Breast epithelium (tissue), 3 donors: Measurements from ENCODE around the gene SSTR5.

Experiments
- POLR2A ChIP-seq: fragments of 450-650 bp; IDR thresholded peaks from one replicate; pipeline ENCODE4 v1.6.1; 2016; ENCODE audit warnings: antibody characterized with exemption, mild to moderate bottlenecking, moderate library complexity
- TF ChIP-seq, protein P1 (sequence below), 3 donors: fragments of 450-650 bp; IDR thresholded peaks; one replicate each; pipeline ENCODE4 v1.5.1; 2016 to 2017; ENCODE audit warnings: antibody characterized with exemption in 3 of 3, mild to moderate bottlenecking in 3 of 3, moderate library complexity in 3 of 3

DNA sequence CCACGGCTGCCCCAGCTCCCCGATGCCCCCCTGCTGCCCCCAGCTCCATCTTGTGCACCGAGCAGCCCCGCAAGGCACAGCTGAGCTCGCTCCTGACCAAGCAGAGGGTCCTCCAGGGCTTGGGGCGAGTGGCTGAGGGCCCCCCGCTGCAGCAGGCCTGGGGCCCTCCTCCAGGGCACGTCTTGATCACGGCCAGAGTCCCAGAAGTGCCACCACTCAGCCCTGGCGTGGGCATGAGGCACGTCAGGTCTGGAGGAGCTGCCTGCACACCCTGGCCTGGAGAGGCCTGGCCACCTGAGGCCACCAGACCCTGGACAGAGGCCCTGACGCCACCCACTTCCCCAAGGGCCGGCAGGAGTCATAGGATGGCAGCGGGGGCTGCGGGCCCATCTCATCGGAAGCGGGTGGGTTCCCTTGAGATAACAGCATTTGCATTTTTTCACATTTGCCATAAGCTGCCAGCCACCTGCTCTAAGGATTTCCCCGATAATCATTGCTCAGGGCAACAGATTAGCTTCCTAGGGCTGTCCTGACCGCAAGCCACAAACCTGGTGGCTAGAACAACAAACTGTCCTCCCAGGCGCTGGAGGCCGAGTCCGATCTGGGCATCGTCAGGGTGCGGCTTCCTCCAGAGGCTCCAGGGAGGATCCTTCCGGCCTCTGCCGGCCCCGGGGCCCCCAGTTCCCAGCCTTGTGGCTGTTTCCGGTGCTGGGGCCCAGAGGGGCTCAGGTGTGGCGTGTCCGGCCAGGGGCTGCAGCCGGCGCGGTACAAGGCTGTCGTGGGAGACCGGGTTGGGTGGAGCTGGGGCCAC, 47.4 kb downstream of the SSTR5 start:
- TF ChIP-seq, protein P1, sequence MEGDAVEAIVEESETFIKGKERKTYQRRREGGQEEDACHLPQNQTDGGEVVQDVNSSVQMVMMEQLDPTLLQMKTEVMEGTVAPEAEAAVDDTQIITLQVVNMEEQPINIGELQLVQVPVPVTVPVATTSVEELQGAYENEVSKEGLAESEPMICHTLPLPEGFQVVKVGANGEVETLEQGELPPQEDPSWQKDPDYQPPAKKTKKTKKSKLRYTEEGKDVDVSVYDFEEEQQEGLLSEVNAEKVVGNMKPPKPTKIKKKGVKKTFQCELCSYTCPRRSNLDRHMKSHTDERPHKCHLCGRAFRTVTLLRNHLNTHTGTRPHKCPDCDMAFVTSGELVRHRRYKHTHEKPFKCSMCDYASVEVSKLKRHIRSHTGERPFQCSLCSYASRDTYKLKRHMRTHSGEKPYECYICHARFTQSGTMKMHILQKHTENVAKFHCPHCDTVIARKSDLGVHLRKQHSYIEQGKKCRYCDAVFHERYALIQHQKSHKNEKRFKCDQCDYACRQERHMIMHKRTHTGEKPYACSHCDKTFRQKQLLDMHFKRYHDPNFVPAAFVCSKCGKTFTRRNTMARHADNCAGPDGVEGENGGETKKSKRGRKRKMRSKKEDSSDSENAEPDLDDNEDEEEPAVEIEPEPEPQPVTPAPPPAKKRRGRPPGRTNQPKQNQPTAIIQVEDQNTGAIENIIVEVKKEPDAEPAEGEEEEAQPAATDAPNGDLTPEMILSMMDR (IDR thresholded peaks at IDR 0.05): no peak
- TF ChIP-seq POLR2A: no peak
